Loucy (cell line): Measurements from ENCODE around the gene CRACDL.

Experiments
- H2AFZ ChIP-seq: fragments of 200-600 bp; sonication (generic); 2 replicates; pipeline ENCODE4 v1.6.0; 2016; ENCODE audit warnings: antibody characterized with exemption, mild to moderate bottlenecking, low read length, moderate library complexity
- H3F3A ChIP-seq: fragments of 200-600 bp; 2 replicates; pipeline ENCODE4 v1.6.0; 2016; ENCODE audit warnings: antibody characterized with exemption, low read depth, mild to moderate bottlenecking
- H3K27me3 ChIP-seq: fragments of 200-600 bp; sonication (generic); 2 replicates; pipeline ENCODE4 v1.6.1; 2014; ENCODE audit warnings: low read length, mild to moderate bottlenecking; ENCODE audit not compliant: insufficient read depth, poor library complexity, severe bottlenecking
- H3K36me3 ChIP-seq: fragments of 200-600 bp; sonication (generic); 2 replicates; pipeline ENCODE4 v1.6.1; 2016; ENCODE audit warnings: low read length; ENCODE audit not compliant: insufficient read depth
- H3K4me1 ChIP-seq: fragments of 200-600 bp; sonication (generic); 2 replicates; pipeline ENCODE4 v1.5.1; 2014; ENCODE audit warnings: low read length, mild to moderate bottlenecking; ENCODE audit not compliant: insufficient read depth, poor library complexity, severe bottlenecking
- H3K4me2 ChIP-seq: fragments of 200-600 bp; sonication (generic); 2 replicates; pipeline ENCODE4 v1.6.0; 2014; ENCODE audit warnings: antibody characterized with exemption, low read length, low read depth, mild to moderate bottlenecking; ENCODE audit not compliant: poor library complexity, severe bottlenecking
- H3K4me3 ChIP-seq: fragments of 200-600 bp; sonication (generic); 2 replicates; pipeline ENCODE4 v1.5.1; 2014; ENCODE audit warnings: low read length, mild to moderate bottlenecking, mixed read lengths; ENCODE audit not compliant: poor library complexity, severe bottlenecking
- H3K79me2 ChIP-seq: fragments of 200-600 bp; sonication (generic); 2 replicates; pipeline ENCODE4 v1.6.1; 2014; ENCODE audit warnings: low read length; ENCODE audit not compliant: insufficient read depth
- H3K9ac ChIP-seq: fragments of 200-600 bp; sonication (generic); 2 replicates; pipeline ENCODE4 v1.6.0; 2014; ENCODE audit warnings: mild to moderate bottlenecking, low read depth, low read length, moderate library complexity; ENCODE audit not compliant: poor library complexity, severe bottlenecking
- H3K9me2 ChIP-seq: fragments of 200-600 bp; sonication (generic); replicated peaks from 2 replicates; pipeline ENCODE4 v1.6.1; 2016; ENCODE audit warnings: low read depth, low read length, mixed read lengths
- H3K9me3 ChIP-seq: fragments of 200-600 bp; sonication (generic); 2 replicates; pipeline ENCODE4 v1.6.1; 2014; ENCODE audit warnings: mild to moderate bottlenecking, antibody characterized with exemption, low read length, low read depth; ENCODE audit not compliant: insufficient read depth
- H4K20me1 ChIP-seq: fragments of 200-600 bp; sonication (generic); 2 replicates; pipeline ENCODE4 v1.6.0; 2014; ENCODE audit warnings: antibody characterized with exemption, low read length, mild to moderate bottlenecking; ENCODE audit not compliant: insufficient read depth, poor library complexity, severe bottlenecking
- CTCF ChIP-seq: fragments of 200-600 bp; sonication (generic); conservative IDR thresholded peaks from 2 replicates; pipeline ENCODE4 v1.5.1; 2014; ENCODE audit warnings: mild to moderate bottlenecking, antibody characterized with exemption, low read length
- EZH2phosphoT487 ChIP-seq: fragments of 200-600 bp; IDR thresholded peaks from 2 replicates; pipeline ENCODE4 v1.6.1; 2018; ENCODE audit warnings: antibody characterized with exemption, mild to moderate bottlenecking, moderate library complexity, borderline replicate concordance

The CRACDL gene

GRCh38 chr2:98821629-98822135 is 114.3 kb downstream of the CRACDL start:
- no peaks in the 10 kb centered on the region for H3K27me3 ChIP-seq
- no peak overlapping the region for H2AFZ ChIP-seq
- no peaks in the 10 kb centered on the region for H4K20me1 ChIP-seq
- TF ChIP-seq EZH2phosphoT487 (no peak), CTCF (no peak)
- no peak overlapping the region for H3K4me2 ChIP-seq
- no peaks in the 10 kb centered on the region for H3K36me3 ChIP-seq
- no peaks in the 10 kb centered on the region for H3K79me2 ChIP-seq
- no peak overlapping the region for H3K4me3 ChIP-seq
- no peaks in the 10 kb centered on the region for H3K9me3 ChIP-seq
- no peaks in the 10 kb centered on the region for H3K9me2 ChIP-seq
- H3F3A ChIP-seq, result no peaks in the 10 kb centered on the region
- H3K4me1 ChIP-seq, result peaks cover 17% of the 10 kb centered on the region
- H3K9ac ChIP-seq, result no peak overlapping the region

- Histone ChIP-seq H3F3A (no peaks in the 10 kb centered on the region), H2AFZ (no peak overlapping the region; the same call in 1 of the 2 replicates), H3K36me3 (no peaks in the 10 kb centered on the region), H4K20me1 (no peaks in the 10 kb centered on the region), H3K4me3 (no peak overlapping the region), H3K9me3 (no peaks in the 10 kb centered on the region), H3K9ac (no peak overlapping the region), H3K9me2 (no peaks in the 10 kb centered on the region), H3K4me2 (no peak overlapping the region), H3K79me2 (no peaks in the 10 kb centered on the region), H3K27me3 (no peaks in the 10 kb centered on the region), H3K4me1 (peaks cover 5% of the 10 kb centered on the region)
- TF ChIP-seq CTCF, result no peak
- no peak for TF ChIP-seq EZH2phosphoT487
These were observed 116.7 kb downstream of the CRACDL start for GRCh38 chr2:98819231-98819766.

- Histone ChIP-seq H3K9me2 (no peaks in the 10 kb centered on the region), H3K4me1 (peaks cover 4% of the 10 kb centered on the region), H3F3A (no peaks in the 10 kb centered on the region), H3K79me2 (no peaks in the 10 kb centered on the region), H3K27me3 (no peaks in the 10 kb centered on the region), H2AFZ (0 out of 2 replicates have a peak overlapping the region, but pooled peaks have one; percentile 66), H3K9ac (no peak overlapping the region), H3K36me3 (no peaks in the 10 kb centered on the region), H4K20me1 (no peaks in the 10 kb centered on the region), H3K4me2 (no peak overlapping the region), H3K9me3 (no peaks in the 10 kb centered on the region), H3K4me3 (no peak overlapping the region)
- TF ChIP-seq CTCF (no peak), EZH2phosphoT487 (no peak)
These were observed 117.9 kb downstream of the CRACDL start for GRCh38 chr2:98818164-98818563.
